ENCODE data around the gene MAP4K2.
"Not testable (repeated sequence)": the region's sequence is repeated elsewhere in the genome, so short reads cannot be mapped to it uniquely, and the experiment has no call there.

- TF ChIP-seq POLR2A, POLR2AphosphoS5, SPI1, TAF1 (IDR thresholded peaks at IDR 0.05; ENCODE audit: low read depth, low read length): not testable (repeated sequence)
These were observed 42.7 kb upstream of the MAP4K2 start for GRCh38 chr11:64845776-64846129.

Measured in GM12891 (cell line).